Activated naive CD8-positive, alpha-beta T cell treated with anti-CD3 and anti-CD28 coated beads, Interleukin-2, amount 10 ng/mL, durations not matched to agents 7 days and 5 days (primary cell): Measurements from ENCODE around the gene TNPO3. TPM values are rescaled to one million over a fixed set of nuclear protein-coding genes. Genes with fewer than 3 reads are reported as not detected.
"Not testable (repeated sequence)": the region's sequence is repeated elsewhere in the genome, so short reads cannot be mapped to it uniquely, and the experiment has no call there.

ENCODE experiments used
- ATAC-seq: fragments of 150-1000 bp; cut with Tn5 transposase; one replicate; pipeline ENCODE4 v1.10.0; 2021; ENCODE audit warnings: low read depth, moderate library complexity
- POLR2A ChIA-PET: fragments of 350-600 bp; sonication (Branson Sonifier 250); formaldehyde crosslinking; loops from one replicate; lab custom pipeline; 2021; ENCODE audit warnings: antibody characterized with exemption; lab: Charles Lee
- DNase-seq: peaks from one replicate; pipeline ENCODE4 v3.0.0; 2021
- H3K27ac Mint-ChIP-seq: one replicate; pipeline ENCODE4 v1.8.0; 2022; ENCODE audit warnings: mild to moderate bottlenecking, mixed read lengths
- H3K27me3 Mint-ChIP-seq: one replicate; pipeline ENCODE4 v1.8.0; 2022; ENCODE audit warnings: mild to moderate bottlenecking, moderate library complexity, mixed read lengths
- H3K36me3 Mint-ChIP-seq: one replicate; pipeline ENCODE4 v1.8.0; 2021; ENCODE audit warnings: mild to moderate bottlenecking, mixed read lengths
- H3K4me1 Mint-ChIP-seq: one replicate; pipeline ENCODE4 v1.8.0; 2021; ENCODE audit warnings: mixed read lengths
- H3K4me3 Mint-ChIP-seq: one replicate; pipeline ENCODE4 v1.8.0; 2022; ENCODE audit warnings: mild to moderate bottlenecking, moderate library complexity, mixed read lengths
- H3K9me3 Mint-ChIP-seq: one replicate; pipeline ENCODE4 v1.8.0; 2021; ENCODE audit warnings: mixed read lengths
- total RNA-seq, 2 experiments: library from RNA; stranded (reverse); gene quantifications; one replicate each; pipeline ENCODE4 v1.2.3, GENCODE V29; 2021

TNPO3 gene
- total RNA-seq, 2 experiments from 2014 or later: 43.0 to 43.9 TPM

DNA sequence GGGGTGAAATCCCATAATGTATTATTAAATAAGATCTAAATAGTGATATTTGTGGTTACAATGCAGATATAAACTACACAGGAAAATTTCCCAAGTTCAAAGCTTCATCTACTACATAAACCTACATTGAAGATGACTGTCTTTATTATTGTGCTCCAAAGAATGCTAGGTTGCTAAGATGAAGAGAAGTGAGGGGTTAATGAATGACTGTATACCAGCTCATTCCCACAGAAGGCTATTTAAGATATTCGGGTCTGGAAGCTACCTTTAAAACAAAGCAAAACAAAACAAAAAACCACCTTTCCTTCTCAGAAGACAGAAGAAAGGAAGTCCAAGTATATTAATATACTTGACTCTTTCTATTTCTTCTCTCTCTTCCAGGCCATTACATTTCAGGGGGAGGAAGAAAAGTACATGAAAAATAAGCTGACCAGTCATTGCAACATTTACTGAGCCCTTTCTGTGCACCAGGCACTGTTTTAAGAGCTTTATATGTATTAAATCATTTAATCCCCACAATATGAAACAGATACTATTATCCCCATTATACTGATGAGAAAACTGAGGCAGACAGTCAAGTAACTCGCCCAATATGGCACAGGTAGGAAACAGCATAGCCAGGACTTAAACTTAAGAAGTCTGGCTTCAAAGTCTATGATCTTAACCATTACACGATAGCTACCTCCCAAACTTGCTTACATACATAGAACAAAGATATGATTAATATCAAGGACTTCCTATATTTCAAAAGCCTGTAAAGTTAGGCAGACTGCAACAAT, 48.1 kb downstream of the TNPO3 start:
- Mint-ChIP-seq H3K4me1 (peaks cover 17% of the 10 kb centered on the region), H3K27me3 (no peaks in the 10 kb centered on the region), H3K9me3 (no peaks in the 10 kb centered on the region), H3K36me3 (peaks cover 39% of the 10 kb centered on the region), H3K4me3 (no peak overlapping the region), H3K27ac (no peak overlapping the region)
- ATAC-seq (no peak), DNase-seq (no peak)
- POLR2A ChIA-PET: no interaction called here

DNA sequence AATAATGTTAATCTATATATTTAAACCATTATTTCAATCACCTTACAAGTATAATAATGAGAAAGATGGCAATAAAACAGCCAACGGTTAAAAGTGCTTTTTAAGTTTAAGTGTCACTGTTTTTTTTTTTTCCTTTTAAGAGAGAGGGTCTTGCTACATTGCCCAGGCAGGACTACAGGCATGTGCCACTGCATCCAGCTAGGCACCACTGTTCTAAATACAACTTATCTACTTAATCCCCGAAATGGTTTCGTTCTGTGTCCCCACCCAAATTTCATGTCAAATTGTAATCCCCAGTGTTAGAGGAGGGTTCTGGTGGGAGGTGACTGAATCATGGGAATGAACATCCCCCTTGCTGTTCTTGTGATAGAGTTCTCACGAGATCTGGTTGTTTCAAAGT, 49.7 kb downstream of the TNPO3 start:
- no peak overlapping the region for H3K27ac Mint-ChIP-seq

GRCh38 chr7:128997181-128997580, 57.7 kb downstream of the TNPO3 start:
- POLR2A ChIA-PET: no interaction called here

More for the DNA sequence above, 49.7 kb downstream of the TNPO3 start:
- H3K4me3 Mint-ChIP-seq: no peak overlapping the region
- ATAC-seq: no peak
- no peak for DNase-seq
- H3K4me1 Mint-ChIP-seq: peaks cover 15% of the 10 kb centered on the region
- H3K9me3 Mint-ChIP-seq: no peaks in the 10 kb centered on the region
- POLR2A ChIA-PET: no interaction called here
- H3K27me3 Mint-ChIP-seq: no peaks in the 10 kb centered on the region
- H3K36me3 Mint-ChIP-seq: peaks cover 41% of the 10 kb centered on the region

GRCh38 chr7:128994560-128994959, 60.4 kb downstream of the TNPO3 start:
- H3K4me1 Mint-ChIP-seq, H3K4me3 Mint-ChIP-seq, ATAC-seq, POLR2A ChIA-PET, H3K9me3 Mint-ChIP-seq, H3K27me3 Mint-ChIP-seq, H3K27ac Mint-ChIP-seq, DNase-seq: not testable (repeated sequence)
- peaks cover 13% of the 10 kb centered on the region for H3K36me3 Mint-ChIP-seq

More at GRCh38 chr7:128997181-128997580, 57.7 kb downstream of the TNPO3 start:
- Mint-ChIP-seq H3K4me1 (no peaks in the 10 kb centered on the region), H3K9me3 (no peaks in the 10 kb centered on the region), H3K36me3 (peaks cover 18% of the 10 kb centered on the region), H3K4me3 (no peak overlapping the region), H3K27me3 (no peaks in the 10 kb centered on the region), H3K27ac (no peak overlapping the region)
- no peak for ATAC-seq
- no peak for DNase-seq

DNA sequence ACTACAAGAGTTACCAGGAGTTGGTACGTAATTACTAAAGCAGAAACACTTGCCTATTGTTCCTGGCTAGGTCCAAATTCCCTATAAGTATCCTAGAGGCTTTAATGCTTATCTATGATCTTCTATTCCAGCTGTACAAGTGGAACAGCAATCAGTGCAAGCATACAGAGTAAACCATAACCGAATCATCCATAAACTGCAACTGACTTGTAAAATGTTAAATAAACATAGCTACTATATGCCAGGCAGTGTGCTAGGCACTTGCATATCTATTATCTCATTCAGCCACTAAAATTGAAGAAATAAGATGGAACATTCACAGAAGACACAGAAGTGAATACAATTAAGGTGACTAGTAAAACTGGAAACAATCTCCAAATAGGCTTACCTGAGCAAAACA, 61.5 kb downstream of the TNPO3 start:
- Mint-ChIP-seq H3K4me1 (no peaks in the 10 kb centered on the region), H3K36me3 (peaks cover 14% of the 10 kb centered on the region), H3K27me3 (no peaks in the 10 kb centered on the region), H3K9me3 (no peaks in the 10 kb centered on the region), H3K27ac (no peak overlapping the region), H3K4me3 (no peak overlapping the region)
- DNase-seq: no peak
- POLR2A ChIA-PET: no interaction called here
- no peak for ATAC-seq

DNA sequence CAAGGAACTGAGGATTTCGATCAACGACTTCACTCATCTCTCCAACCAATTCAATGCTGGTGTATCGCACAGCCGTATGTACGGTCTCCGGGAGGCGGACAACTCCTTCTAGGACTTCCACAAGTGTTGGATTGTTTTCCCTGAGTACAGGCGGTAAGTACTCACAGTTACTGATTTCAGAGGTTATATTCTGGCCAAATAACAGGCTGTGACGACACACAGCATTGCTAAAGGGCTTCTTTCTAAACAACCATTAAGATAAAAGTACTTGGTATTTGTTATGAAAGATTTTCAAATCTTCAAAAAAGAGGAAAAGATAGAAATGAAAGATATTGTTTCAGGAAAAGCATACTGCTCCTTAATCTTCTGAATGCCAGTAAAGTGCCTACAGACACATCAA, 65.0 kb downstream of the TNPO3 start:
- DNase-seq: no peak
- H3K4me1 Mint-ChIP-seq: peaks cover 2% of the 10 kb centered on the region
- H3K27me3 Mint-ChIP-seq: no peaks in the 10 kb centered on the region
- H3K4me3 Mint-ChIP-seq: no peak overlapping the region
- ATAC-seq: no peak
- no peaks in the 10 kb centered on the region for H3K9me3 Mint-ChIP-seq
- no peak overlapping the region for H3K27ac Mint-ChIP-seq
- peaks cover 30% of the 10 kb centered on the region for H3K36me3 Mint-ChIP-seq
- POLR2A ChIA-PET: no interaction called here

DNA sequence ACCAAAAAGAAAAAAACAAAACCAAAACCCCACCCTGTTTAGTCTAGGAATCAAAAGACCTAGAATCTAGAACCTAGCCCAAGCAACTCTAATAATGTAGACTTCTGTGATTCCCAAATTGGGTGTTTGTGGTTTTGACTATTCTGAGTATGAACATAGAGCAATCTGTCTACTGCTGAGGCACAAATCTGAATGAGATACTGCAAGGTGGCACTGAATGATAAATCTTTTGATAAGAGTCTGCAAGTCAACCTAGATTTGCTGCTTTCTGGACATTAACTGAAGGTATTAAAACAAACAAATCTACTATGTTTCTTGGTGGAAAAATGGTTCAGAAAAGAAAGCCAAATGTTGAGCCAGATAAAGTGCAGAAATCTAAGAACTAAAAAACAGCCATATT, 66.5 kb downstream of the TNPO3 start:
- no peak for ATAC-seq
- no peak for DNase-seq
- Mint-ChIP-seq H3K9me3 (no peaks in the 10 kb centered on the region), H3K27ac (no peak overlapping the region), H3K27me3 (no peaks in the 10 kb centered on the region), H3K4me3 (no peak overlapping the region), H3K4me1 (peaks cover 2% of the 10 kb centered on the region), H3K36me3 (peaks cover 30% of the 10 kb centered on the region)
- POLR2A ChIA-PET: no interaction called here

DNA sequence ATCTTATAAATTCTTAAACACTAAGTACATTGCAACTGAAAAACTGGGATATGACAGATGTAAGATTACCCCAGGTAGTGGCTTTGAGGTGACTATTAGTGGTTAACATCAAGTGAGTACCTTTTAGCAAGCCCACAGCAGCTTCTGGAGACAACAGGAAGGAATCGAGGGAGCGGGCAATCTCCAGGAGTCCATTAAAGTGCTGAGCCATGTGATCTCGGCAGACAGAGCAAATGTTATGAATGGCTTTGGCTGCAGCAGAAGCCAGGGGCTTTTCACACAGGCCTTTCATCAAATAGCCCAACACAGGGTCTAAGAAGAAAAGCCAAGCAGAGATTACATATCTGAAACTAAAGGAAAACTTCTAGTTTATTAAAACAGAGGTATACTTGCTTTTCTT, 68.3 kb downstream of the TNPO3 start:
- Mint-ChIP-seq H3K4me3 (no peak overlapping the region), H3K4me1 (peaks cover 2% of the 10 kb centered on the region), H3K27ac (no peak overlapping the region), H3K9me3 (no peaks in the 10 kb centered on the region), H3K27me3 (no peaks in the 10 kb centered on the region), H3K36me3 (peaks cover 41% of the 10 kb centered on the region)
- POLR2A ChIA-PET: no interaction called here
- no peak for ATAC-seq
- no peak for DNase-seq

GRCh38 chr7:128985660-128986059, 69.3 kb downstream of the TNPO3 start:
- Mint-ChIP-seq H3K9me3 (no peaks in the 10 kb centered on the region), H3K27ac (no peak overlapping the region), H3K4me3 (no peak overlapping the region), H3K27me3 (no peaks in the 10 kb centered on the region), H3K4me1 (peaks cover 2% of the 10 kb centered on the region), H3K36me3 (peaks cover 42% of the 10 kb centered on the region)
- no peak for DNase-seq
- no peak for ATAC-seq
- POLR2A ChIA-PET: no interaction called here

- ATAC-seq (no peak), DNase-seq (no peak)
- Mint-ChIP-seq H3K9me3 (no peaks in the 10 kb centered on the region), H3K36me3 (peaks cover 43% of the 10 kb centered on the region), H3K4me3 (no peak overlapping the region), H3K4me1 (peaks cover 2% of the 10 kb centered on the region), H3K27ac (no peak overlapping the region), H3K27me3 (no peaks in the 10 kb centered on the region)
- POLR2A ChIA-PET: no interaction called here
Observed at GRCh38 chr7:128982105-128982504, 72.8 kb downstream of the TNPO3 start.

GRCh38 chr7:128974241-128974934, 80.5 kb downstream of the TNPO3 start:
- Mint-ChIP-seq H3K27me3 (no peaks in the 10 kb centered on the region), H3K36me3 (peaks cover 30% of the 10 kb centered on the region), H3K4me3 (no peak overlapping the region), H3K27ac (no peak overlapping the region), H3K9me3 (no peaks in the 10 kb centered on the region), H3K4me1 (no peaks in the 10 kb centered on the region)
- no peak for ATAC-seq
- POLR2A ChIA-PET: no interaction called here
- no peak for DNase-seq

DNA sequence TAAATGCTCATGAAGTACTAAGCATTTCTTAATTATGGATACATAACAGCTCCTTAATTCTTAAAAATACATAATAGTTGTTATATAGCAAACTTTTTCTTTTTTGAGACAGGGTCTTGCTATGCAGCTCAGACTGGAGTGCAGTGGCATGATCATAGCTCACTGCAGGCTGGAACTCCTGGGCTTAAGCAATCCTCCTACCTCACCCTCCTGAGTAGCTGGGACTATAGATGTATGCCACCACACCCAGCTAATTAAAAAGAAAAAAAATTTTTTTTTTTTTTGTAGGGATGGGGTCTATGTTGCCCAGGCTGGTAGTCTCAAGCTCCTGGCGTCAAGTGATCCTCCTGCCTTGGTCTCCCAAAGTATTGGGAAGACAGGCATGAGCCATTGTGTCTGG, 86.3 kb downstream of the TNPO3 start:
- H3K27ac Mint-ChIP-seq: no peak overlapping the region
- no peaks in the 10 kb centered on the region for H3K9me3 Mint-ChIP-seq
- H3K27me3 Mint-ChIP-seq: no peaks in the 10 kb centered on the region
- no peak for ATAC-seq
- H3K4me3 Mint-ChIP-seq: no peak overlapping the region
- POLR2A ChIA-PET: no interaction called here
- H3K4me1 Mint-ChIP-seq: peaks cover 5% of the 10 kb centered on the region
- H3K36me3 Mint-ChIP-seq: peaks cover 37% of the 10 kb centered on the region
- DNase-seq: no peak

- ATAC-seq: peak; percentile 62
- no peak overlapping the region for H3K27ac Mint-ChIP-seq
- DNase-seq: no peak
- no peaks in the 10 kb centered on the region for H3K9me3 Mint-ChIP-seq
- POLR2A ChIA-PET: no interaction called here
- H3K4me3 Mint-ChIP-seq: no peak overlapping the region
- peaks cover 40% of the 10 kb centered on the region for H3K36me3 Mint-ChIP-seq
- no peaks in the 10 kb centered on the region for H3K27me3 Mint-ChIP-seq
- peaks cover 13% of the 10 kb centered on the region for H3K4me1 Mint-ChIP-seq
Observed at GRCh38 chr7:128963327-128963757, 91.6 kb downstream of the TNPO3 start.

GRCh38 chr7:128962899-128963298, 92.0 kb downstream of the TNPO3 start:
- POLR2A ChIA-PET: interaction anchor here (0.7 kb wide), 1 partner anchor 75 kb away, joined by 3 read pairs; no protein-coding TSS in a partner anchor
- H3K27me3 Mint-ChIP-seq: no peaks in the 10 kb centered on the region
- H3K36me3 Mint-ChIP-seq: peaks cover 42% of the 10 kb centered on the region
- peaks cover 13% of the 10 kb centered on the region for H3K4me1 Mint-ChIP-seq
- no peak overlapping the region for H3K27ac Mint-ChIP-seq
- H3K9me3 Mint-ChIP-seq: no peaks in the 10 kb centered on the region
- no peak for ATAC-seq
- DNase-seq: no peak
- no peak overlapping the region for H3K4me3 Mint-ChIP-seq
